Tibial artery (tissue), 4 donors: ENCODE data around the gene MARCHF11.

Experiments
- DNase-seq, 2 donors: peaks; one replicate each; pipeline ENCODE4 v3.0.0-alpha.2; 2019
- H3K27ac ChIP-seq, 2 donors: fragments of 200-600 bp; sonication (generic) in 1 of 2; 1 replicate in 1 of 2; 2 replicates in 1 of 2; pipeline ENCODE4 v1.5.1; 2018 to 2019; ENCODE audit warnings: mild to moderate bottlenecking in 1 of 2
- H3K27me3 ChIP-seq, 2 donors: fragments of 200-600 bp; sonication (generic) in 1 of 2; one replicate each; pipeline versions ENCODE4 v1.5.1 to v1.6.0; 2016 to 2019
- H3K36me3 ChIP-seq, 3 donors: fragments of 200-600 bp; sonication (generic) in 2 of 3; one replicate each; pipeline ENCODE4 v1.5.1; 2016 to 2019; ENCODE audit warnings: mild to moderate bottlenecking in 2 of 3
- H3K4me1 ChIP-seq, 4 donors: fragments of 200-600 bp; sonication (generic) in 2 of 4; 1 replicate in 3 of 4; 2 replicates in 1 of 4; pipeline ENCODE4 v1.5.1; 2016 to 2019
- H3K4me3 ChIP-seq, 2 donors: fragments of 200-600 bp; sonication (generic) in 1 of 2; 1 replicate in 1 of 2; 2 replicates in 1 of 2; pipeline ENCODE4 v1.5.1; 2018 to 2019; ENCODE audit warnings: mild to moderate bottlenecking in 2 of 2
- H3K9me3 ChIP-seq, 3 donors: fragments of 200-600 bp; sonication (generic) in 1 of 3; one replicate each; pipeline ENCODE4 v1.5.1; 2016 to 2019
- intact Hi-C: fragments of 100-400 bp; cut with DNase I; formaldehyde crosslinking; loops from one replicate; pipeline ENCODE4 v1.15.0; 2023; ENCODE audit warnings: low total_unique reads
- TF ChIP-seq, protein P1 (sequence below), 2 experiments: fragments of 200-600 bp in 1 of 2; fragments of 450-650 bp in 1 of 2; IDR thresholded peaks; one replicate each; pipeline ENCODE4 v1.5.1; 2017 to 2019; ENCODE audit warnings: antibody characterized with exemption in 2 of 2, mild to moderate bottlenecking in 1 of 2, moderate library complexity in 1 of 2

Gene MARCHF11

DNA sequence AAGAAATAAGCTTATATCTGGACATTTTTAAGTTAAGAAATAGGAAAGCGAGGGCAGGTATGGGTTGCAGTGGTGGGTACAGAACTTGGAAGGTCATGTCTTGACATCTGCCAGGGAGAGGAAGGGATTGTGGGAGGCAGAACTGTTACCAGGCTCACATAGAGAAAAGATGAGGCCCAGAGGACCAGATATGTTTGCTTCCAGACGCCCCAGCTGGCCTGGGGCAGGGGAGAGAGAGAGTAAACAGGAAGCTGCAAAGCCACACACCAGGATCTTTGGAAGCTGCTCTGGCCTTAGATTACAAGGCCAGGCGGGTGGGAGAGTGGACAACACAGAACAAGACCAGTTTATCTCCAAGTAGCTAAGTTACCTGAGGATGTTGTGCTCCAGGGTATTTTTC lies 71.2 kb downstream of the MARCHF11 start:
- Histone ChIP-seq H3K9me3 (peaks cover 0 to 10% (median 4%) of the 10 kb centered on the region in 3 donors), H3K27me3 (no peaks in the 10 kb centered on the region), H3K4me1 (no peaks in the 10 kb centered on the region), H3K4me3 (no peak overlapping the region), H3K27ac (no peak overlapping the region), H3K36me3 (no peaks in the 10 kb centered on the region)
- no peak for DNase-seq
- intact Hi-C loops: no loop called here
- TF ChIP-seq, protein P1, sequence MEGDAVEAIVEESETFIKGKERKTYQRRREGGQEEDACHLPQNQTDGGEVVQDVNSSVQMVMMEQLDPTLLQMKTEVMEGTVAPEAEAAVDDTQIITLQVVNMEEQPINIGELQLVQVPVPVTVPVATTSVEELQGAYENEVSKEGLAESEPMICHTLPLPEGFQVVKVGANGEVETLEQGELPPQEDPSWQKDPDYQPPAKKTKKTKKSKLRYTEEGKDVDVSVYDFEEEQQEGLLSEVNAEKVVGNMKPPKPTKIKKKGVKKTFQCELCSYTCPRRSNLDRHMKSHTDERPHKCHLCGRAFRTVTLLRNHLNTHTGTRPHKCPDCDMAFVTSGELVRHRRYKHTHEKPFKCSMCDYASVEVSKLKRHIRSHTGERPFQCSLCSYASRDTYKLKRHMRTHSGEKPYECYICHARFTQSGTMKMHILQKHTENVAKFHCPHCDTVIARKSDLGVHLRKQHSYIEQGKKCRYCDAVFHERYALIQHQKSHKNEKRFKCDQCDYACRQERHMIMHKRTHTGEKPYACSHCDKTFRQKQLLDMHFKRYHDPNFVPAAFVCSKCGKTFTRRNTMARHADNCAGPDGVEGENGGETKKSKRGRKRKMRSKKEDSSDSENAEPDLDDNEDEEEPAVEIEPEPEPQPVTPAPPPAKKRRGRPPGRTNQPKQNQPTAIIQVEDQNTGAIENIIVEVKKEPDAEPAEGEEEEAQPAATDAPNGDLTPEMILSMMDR (IDR thresholded peaks at IDR 0.05): no peak

DNA sequence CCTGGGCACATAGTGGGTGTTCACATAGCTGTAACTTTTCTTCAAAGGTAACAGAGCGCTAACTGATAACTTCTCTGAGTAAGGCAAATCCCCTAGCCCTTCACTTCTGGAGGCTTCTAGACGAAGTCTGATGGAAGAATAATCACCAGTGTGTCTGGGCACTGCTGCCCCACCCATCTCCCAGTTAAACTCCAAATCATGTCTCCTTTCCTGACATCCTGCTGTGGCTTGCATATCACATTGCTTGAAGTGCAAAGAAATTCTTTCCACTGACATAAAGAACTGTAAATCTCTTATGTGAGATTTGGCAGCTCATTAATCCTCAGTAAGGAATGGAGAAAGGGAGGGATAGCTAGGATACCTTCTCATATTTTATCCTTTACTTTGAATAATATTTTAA lies 74.6 kb downstream of the MARCHF11 start:
- TF ChIP-seq, protein P1 (IDR thresholded peaks at IDR 0.05): no peak
- H3K4me3 ChIP-seq: no peak overlapping the region
- no peaks in the 10 kb centered on the region for H3K4me1 ChIP-seq
- intact Hi-C loops: no loop called here
- no peaks in the 10 kb centered on the region for H3K36me3 ChIP-seq
- H3K27ac ChIP-seq: no peak overlapping the region
- H3K27me3 ChIP-seq: no peaks in the 10 kb centered on the region
- H3K9me3 ChIP-seq: peaks cover 4 to 16% (median 14%) of the 10 kb centered on the region in 3 donors
- no peak for DNase-seq

DNA sequence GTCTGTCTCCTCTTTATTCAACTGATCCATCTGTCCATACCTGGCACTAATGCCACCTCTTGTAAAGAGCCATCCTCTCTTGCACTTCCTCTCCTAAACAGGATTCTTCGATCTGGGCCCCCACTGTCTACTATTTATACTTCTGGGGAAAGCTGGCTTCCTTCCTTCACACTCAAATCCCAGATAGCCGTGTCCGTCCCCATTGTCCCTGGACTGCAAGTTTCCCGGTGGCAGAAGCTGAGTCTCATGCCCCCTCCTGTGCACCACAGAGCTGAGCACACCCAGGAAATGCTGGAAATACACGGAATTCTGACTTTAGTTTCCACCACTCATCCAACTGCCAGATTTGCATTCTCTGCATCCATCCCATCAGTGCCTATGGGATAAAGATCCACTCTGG lies 84.0 kb downstream of the MARCHF11 start:
- TF ChIP-seq, protein P1 (IDR thresholded peaks at IDR 0.05): no peak
- no peak overlapping the region for H3K27ac ChIP-seq
- intact Hi-C loops: no loop called here
- H3K36me3 ChIP-seq: no peaks in the 10 kb centered on the region
- no peak for DNase-seq
- no peak overlapping the region for H3K4me3 ChIP-seq
- H3K9me3 ChIP-seq: no peaks in the 10 kb centered on the region
- H3K27me3 ChIP-seq: no peaks in the 10 kb centered on the region
- no peaks in the 10 kb centered on the region for H3K4me1 ChIP-seq

DNA sequence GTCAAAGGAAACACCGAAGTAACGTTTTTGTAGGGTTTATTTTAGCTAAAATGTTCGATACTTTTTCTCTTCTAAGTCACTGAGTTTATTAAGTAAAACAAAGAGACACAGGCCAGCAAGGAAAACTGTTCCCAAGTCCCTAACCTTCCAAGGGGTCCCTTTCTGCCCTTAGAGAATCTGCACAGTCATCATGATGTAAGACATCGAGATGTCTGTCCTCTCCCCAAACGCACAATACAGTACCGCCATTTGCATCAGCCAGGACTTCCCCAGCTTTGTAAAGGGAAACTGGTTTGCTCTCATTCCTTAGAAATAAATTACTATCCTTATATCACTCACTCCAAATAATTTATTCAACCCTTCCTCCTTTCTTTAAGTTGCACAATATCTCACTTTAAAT lies 89.3 kb downstream of the MARCHF11 start:
- H3K4me1 ChIP-seq: no peaks in the 10 kb centered on the region
- no peak overlapping the region for H3K4me3 ChIP-seq
- no peak for DNase-seq
- intact Hi-C loops: no loop called here
- TF ChIP-seq, protein P1 (IDR thresholded peaks at IDR 0.05): no peak
- H3K27me3 ChIP-seq: no peaks in the 10 kb centered on the region
- H3K27ac ChIP-seq: no peak overlapping the region
- H3K36me3 ChIP-seq: no peaks in the 10 kb centered on the region
- no peaks in the 10 kb centered on the region for H3K9me3 ChIP-seq

DNA sequence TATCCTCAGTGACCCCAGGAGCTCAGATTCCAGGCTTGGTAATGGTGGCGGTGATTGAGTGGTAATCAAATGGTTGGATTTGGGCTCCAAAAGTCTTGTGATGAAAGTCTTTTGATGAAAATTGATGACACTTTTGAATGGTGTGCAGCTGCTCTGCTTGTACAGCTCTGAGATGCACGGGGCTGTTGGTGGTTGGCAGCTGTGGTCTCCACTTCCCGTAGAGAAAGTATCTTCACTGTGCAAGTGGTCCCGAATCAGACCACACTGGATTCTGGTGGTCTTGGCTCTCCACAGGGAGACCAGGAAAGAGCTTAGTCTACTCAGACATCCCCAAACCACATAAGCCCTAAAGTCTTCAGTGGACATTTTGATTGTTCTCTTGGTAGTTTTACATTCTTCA lies 96.6 kb downstream of the MARCHF11 start:
- H3K36me3 ChIP-seq: no peaks in the 10 kb centered on the region
- no peaks in the 10 kb centered on the region for H3K4me1 ChIP-seq
- DNase-seq: no peak
- intact Hi-C loops: no loop called here
- H3K27ac ChIP-seq: no peak overlapping the region
- TF ChIP-seq, protein P1 (IDR thresholded peaks at IDR 0.05): no peak
- no peaks in the 10 kb centered on the region for H3K9me3 ChIP-seq
- no peak overlapping the region for H3K4me3 ChIP-seq
- peaks cover 0 to 6% of the 10 kb centered on the region in 2 donors for H3K27me3 ChIP-seq

DNA sequence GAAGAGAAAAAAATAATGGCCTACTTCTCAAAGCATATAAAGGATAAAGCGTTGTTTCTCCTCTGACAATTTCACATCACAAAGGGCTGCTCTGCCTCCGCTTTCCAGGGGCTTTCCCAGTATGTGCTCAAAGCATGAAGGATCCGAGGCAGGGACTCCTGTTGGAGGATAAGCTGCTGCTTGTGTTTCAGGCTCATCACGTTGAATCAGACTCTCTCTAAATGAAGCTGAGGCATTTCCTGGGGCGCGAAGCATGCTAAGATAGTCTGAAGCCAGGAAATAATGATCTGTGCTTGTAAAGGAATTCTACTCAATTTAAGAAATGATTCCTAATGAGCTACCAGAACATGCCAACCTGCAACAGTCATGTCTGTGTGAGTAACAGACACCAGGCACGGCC lies 97.5 kb downstream of the MARCHF11 start:
- intact Hi-C loops: no loop called here
- H3K36me3 ChIP-seq: no peaks in the 10 kb centered on the region
- DNase-seq: no peak

More for the DNA sequence above, 97.5 kb downstream of the MARCHF11 start:
- Histone ChIP-seq H3K9me3 (no peaks in the 10 kb centered on the region), H3K27me3 (peaks cover 0 to 6% of the 10 kb centered on the region in 2 donors), H3K4me1 (no peaks in the 10 kb centered on the region), H3K4me3 (no peak overlapping the region), H3K27ac (no peak overlapping the region)
- TF ChIP-seq, protein P1 (IDR thresholded peaks at IDR 0.05): no peak
